CD14-positive monocyte (primary cell): ENCODE measurements around the gene SUPT6H. TPM values are rescaled to one million over a fixed set of nuclear protein-coding genes. Genes with fewer than 3 reads are reported as not detected.

Source experiments
- DNase-seq, 3 donors: peaks; one replicate each; pipeline ENCODE4 v3.0.0-alpha.2; 2011 to 2022
- H2AFZ ChIP-seq: 2 replicates; pipeline ENCODE4 v1.6.0; 2012; ENCODE audit warnings: mild to moderate bottlenecking, low read depth, low read length, inconsistent platforms; ENCODE audit not compliant: insufficient read depth, poor library complexity, severe bottlenecking
- H3K27ac ChIP-seq, 2 donors: 1 replicate in 1 of 2; 2 replicates in 1 of 2; pipeline ENCODE4 v1.5.1; 2012 to 2013; ENCODE audit warnings: low read length in 2 of 2, control low read depth in 1 of 2, inconsistent platforms in 1 of 2, low read depth in 1 of 2, mild to moderate bottlenecking in 1 of 2
- H3K27me3 ChIP-seq, 2 donors: one replicate each; pipeline versions ENCODE4 v1.6.0 to v1.6.1; 2011 to 2013; ENCODE audit warnings: low read length in 2 of 2; ENCODE audit not compliant: control insufficient read depth in 2 of 2, insufficient read depth in 2 of 2
- H3K36me3 ChIP-seq, 2 donors: replicated peaks in 1 of 2; 1 replicate in 1 of 2; 2 replicates in 1 of 2; pipeline versions ENCODE4 v1.5.1 to v1.6.1; 2012 to 2013; ENCODE audit warnings: low read length in 2 of 2, control low read depth in 1 of 2, inconsistent platforms in 1 of 2, mild to moderate bottlenecking in 1 of 2; ENCODE audit not compliant: insufficient read depth in 2 of 2, control insufficient read depth in 1 of 2
- H3K4me1 ChIP-seq, 2 donors: 1 replicate in 1 of 2; 2 replicates in 1 of 2; pipeline versions ENCODE4 v1.5.1 to v1.6.1; 2012 to 2013; ENCODE audit warnings: low read length in 2 of 2, control low read depth in 1 of 2, inconsistent platforms in 1 of 2, mild to moderate bottlenecking in 1 of 2, moderate library complexity in 1 of 2; ENCODE audit not compliant: insufficient read depth in 2 of 2, control insufficient read depth in 1 of 2
- H3K4me2 ChIP-seq: replicated peaks from 2 replicates; pipeline ENCODE3; 2012; ENCODE audit warnings: low read length, moderate library complexity, mild to moderate bottlenecking; ENCODE audit not compliant: poor library complexity, severe bottlenecking; ENCODE audit errors: extremely low read depth
- H3K4me3 ChIP-seq, 3 experiments: fragments of 200-600 bp in 1 of 3; sonication (generic) in 1 of 3; replicated peaks in 1 of 3; 1 replicate in 2 of 3; 2 replicates in 1 of 3; pipeline ENCODE4 v1.5.1; 2011 to 2013; ENCODE audit warnings: low read length in 3 of 3, mild to moderate bottlenecking in 3 of 3, control low read depth in 2 of 3, low read depth in 2 of 3, inconsistent platforms in 1 of 3, moderate library complexity in 1 of 3
- H3K79me2 ChIP-seq: 2 replicates; pipeline ENCODE4 v1.6.0; 2012; ENCODE audit warnings: mild to moderate bottlenecking, control low read depth, inconsistent platforms, low read length, moderate library complexity; ENCODE audit not compliant: insufficient read depth
- H3K9ac ChIP-seq: 2 replicates; pipeline ENCODE4 v1.6.0; 2017; ENCODE audit warnings: low read length, mild to moderate bottlenecking; ENCODE audit not compliant: insufficient read depth, poor library complexity, severe bottlenecking
- H3K9me3 ChIP-seq, 2 donors: replicated peaks in 1 of 2; 1 replicate in 1 of 2; 2 replicates in 1 of 2; pipeline versions ENCODE4 v1.5.1 to v1.6.1; 2012 to 2013; ENCODE audit warnings: low read length in 2 of 2, control low read depth in 1 of 2; ENCODE audit not compliant: control insufficient read depth in 1 of 2, insufficient read depth in 1 of 2
- H4K20me1 ChIP-seq: 2 replicates; pipeline ENCODE4 v1.6.0; 2012; ENCODE audit warnings: mild to moderate bottlenecking, low read length, control low read depth, moderate library complexity; ENCODE audit not compliant: insufficient read depth
- H3K27ac Mint-ChIP-seq, 7 donors: one replicate each; pipeline ENCODE4 v1.8.0; 2020; ENCODE audit warnings: mild to moderate bottlenecking in 7 of 7, mixed read lengths in 7 of 7, moderate library complexity in 6 of 7, inconsistent platforms in 2 of 7
- H3K27me3 Mint-ChIP-seq, 3 donors: one replicate each; pipeline ENCODE4 v1.8.0; 2021 to 2022; ENCODE audit warnings: low read depth in 3 of 3, mild to moderate bottlenecking in 3 of 3, mixed read lengths in 3 of 3, moderate library complexity in 3 of 3, inconsistent platforms in 1 of 3
- H3K36me3 Mint-ChIP-seq, 2 donors: one replicate each; pipeline ENCODE4 v1.8.0; 2020; ENCODE audit warnings: mixed read lengths in 2 of 2, inconsistent platforms in 1 of 2, mild to moderate bottlenecking in 1 of 2
- H3K4me1 Mint-ChIP-seq: one replicate; pipeline ENCODE4 v1.8.0; 2020; ENCODE audit warnings: mild to moderate bottlenecking, mixed read lengths
- H3K4me3 Mint-ChIP-seq, 2 donors: one replicate each; pipeline ENCODE4 v1.8.0; 2020; ENCODE audit warnings: mild to moderate bottlenecking in 2 of 2, mixed read lengths in 2 of 2, moderate library complexity in 1 of 2
- H3K9me3 Mint-ChIP-seq, 7 donors: one replicate each; pipeline ENCODE4 v1.8.0; 2020 to 2022; ENCODE audit warnings: mixed read lengths in 7 of 7, mild to moderate bottlenecking in 6 of 7, moderate library complexity in 6 of 7, inconsistent platforms in 2 of 7
- CTCF ChIP-seq: fragments of 200-600 bp; IDR thresholded peaks from one replicate; pipeline ENCODE4 v1.8.0; 2022; ENCODE audit warnings: antibody characterized with exemption, mild to moderate bottlenecking
- WGBS: methylation state at CpG from one replicate; pipeline ENCODE4 v1.1.5; 2013; ENCODE audit warnings: missing lambda C conversion rate; ENCODE audit not compliant: insufficient coverage; 5-methylcytosine and 5-hydroxymethylcytosine counted together
- intact Hi-C, 2 donors: fragments of 100-400 bp; cut with micrococcal nuclease; formaldehyde crosslinking; loops; one replicate each; pipeline versions ENCODE4 v1.15.0 to v1.15.1; 2023
- polyA plus RNA-seq, 3 donors: library from polyadenylated mRNA; depleted of rRNA in 1 of 3; unstranded in 2 of 3; stranded (reverse) in 1 of 3; fragments of 300-500 nt in 2 of 3; fragments of >200 nt in 1 of 3; fragmentation: Illumina TruSeq in 2 of 3; gene quantifications; 1 replicate in 2 of 3; 2 replicates in 1 of 3; pipeline ENCODE4 v1.2.3, GENCODE V29; 2012 to 2021

Gene SUPT6H
- polyA plus RNA-seq, 3 donors, result 3.8 to 33.9 (median 7.8) TPM

GRCh38 chr17:28743243-28744103 lies 81.5 kb downstream of the SUPT6H start, which contains the start of gene TRAF4:
TRAF4 (plus strand) TSS chr17:28744011; CDS start chr17:28744113, 102 bp downstream.
- Histone ChIP-seq H4K20me1 (peaks cover 13% of the 10 kb centered on the region), H3K4me1 (peaks cover 49 to 51% of the 10 kb centered on the region in 2 donors), H3K4me2 (peak within 1 kb of the TSS; percentile 90), H3K4me3 (peak within 1 kb of the TSS; percentile 49 to 82 (median 69)), H2AFZ (peak within 1 kb of the TSS; percentile 89), H3K9ac (peak within 1 kb of the TSS; percentile 59), H3K79me2 (no peaks in the 10 kb centered on the region), H3K36me3 (no peaks in the 10 kb centered on the region), H3K27ac (peak within 1 kb of the TSS in 1 of 2 donors; percentile 58), H3K27me3 (peaks cover 4 to 15% of the 10 kb centered on the region in 2 donors), H3K9me3 (no peaks in the 10 kb centered on the region)
- Mint-ChIP-seq H3K4me1 (peaks cover 35% of the 10 kb centered on the region), H3K4me3 (peak within 1 kb of the TSS; percentile 77 to 84), H3K9me3 (peaks cover 0 to 8% (median 0%) of the 10 kb centered on the region in 7 donors), H3K27ac (peak within 1 kb of the TSS in 5 of 7 donors; percentile 8 to 81 (median 69)), H3K27me3 (peaks cover 8 to 34% (median 32%) of the 10 kb centered on the region in 3 donors), H3K36me3 (peaks cover 10 to 17% of the 10 kb centered on the region in 2 donors)
- TF ChIP-seq CTCF, result peak; percentile 7
- WGBS, result under 1% methylated on average over 64 of the region's 70 CpGs
- DNase-seq, result peak; percentile 63 to 70 (median 68)
- intact Hi-C loops, result loop anchor here (2.0 to 10.0 kb wide), 3 partner anchors 15 to 211 kb away; partner anchors contain the start of genes NEK8 (in 1 of the 2), PHF12 (in 1 of the 2) and TLCD1 (in 1 of the 2)
